IMR-90 (cell line): ENCODE measurements around the gene DISC1. TPM values are rescaled to one million over a fixed set of nuclear protein-coding genes. Genes with fewer than 3 reads are reported as not detected.

Experiments used
- MAZ ChIP-seq: IDR thresholded peaks from 2 replicates; pipeline ENCODE4 v1.6.1; 2012; ENCODE audit warnings: low read depth, mild to moderate bottlenecking, low read length, improper control_type of control experiment, moderate library complexity, borderline replicate concordance
- RCOR1 ChIP-seq: IDR thresholded peaks from 2 replicates; pipeline ENCODE4 v1.6.1; 2012; ENCODE audit warnings: mild to moderate bottlenecking, low read length, improper control_type of control experiment; ENCODE audit not compliant: insufficient replicate concordance
- polyA plus RNA-seq, 3 experiments: library from polyadenylated mRNA; depleted of rRNA; stranded (reverse); fragments of >200 nt; gene quantifications; 2 replicates each; pipeline ENCODE4 v1.2.3, GENCODE V29; 2012; ENCODE audit warnings: low replicate concordance in 1 of 3
- total RNA-seq: library from RNA; depleted of rRNA; stranded (reverse); fragments of >200 nt; gene quantifications from 2 replicates; pipeline ENCODE4 v1.2.3, GENCODE V29; 2012
- TF ChIP-seq, protein P1 (sequence below): conservative IDR thresholded peaks from 2 replicates; pipeline ENCODE4 v1.5.1; 2012; ENCODE audit warnings: mild to moderate bottlenecking, low read depth, low read length, improper control_type of control experiment

The DISC1 gene
- total and polyA plus RNA-seq, 2 of the 4 experiments (the other 2 are of a cell fraction) = 2.2 to 7.0 TPM

- no peak for TF ChIP-seq RCOR1
- TF ChIP-seq, protein P1, sequence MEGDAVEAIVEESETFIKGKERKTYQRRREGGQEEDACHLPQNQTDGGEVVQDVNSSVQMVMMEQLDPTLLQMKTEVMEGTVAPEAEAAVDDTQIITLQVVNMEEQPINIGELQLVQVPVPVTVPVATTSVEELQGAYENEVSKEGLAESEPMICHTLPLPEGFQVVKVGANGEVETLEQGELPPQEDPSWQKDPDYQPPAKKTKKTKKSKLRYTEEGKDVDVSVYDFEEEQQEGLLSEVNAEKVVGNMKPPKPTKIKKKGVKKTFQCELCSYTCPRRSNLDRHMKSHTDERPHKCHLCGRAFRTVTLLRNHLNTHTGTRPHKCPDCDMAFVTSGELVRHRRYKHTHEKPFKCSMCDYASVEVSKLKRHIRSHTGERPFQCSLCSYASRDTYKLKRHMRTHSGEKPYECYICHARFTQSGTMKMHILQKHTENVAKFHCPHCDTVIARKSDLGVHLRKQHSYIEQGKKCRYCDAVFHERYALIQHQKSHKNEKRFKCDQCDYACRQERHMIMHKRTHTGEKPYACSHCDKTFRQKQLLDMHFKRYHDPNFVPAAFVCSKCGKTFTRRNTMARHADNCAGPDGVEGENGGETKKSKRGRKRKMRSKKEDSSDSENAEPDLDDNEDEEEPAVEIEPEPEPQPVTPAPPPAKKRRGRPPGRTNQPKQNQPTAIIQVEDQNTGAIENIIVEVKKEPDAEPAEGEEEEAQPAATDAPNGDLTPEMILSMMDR = no peak
- no peak for TF ChIP-seq MAZ
Measured at GRCh38 chr1:231666937-231667608, 40.5 kb downstream of the DISC1 start (continued).
